ENCODE measurements around the gene GABRG3. TPM values are rescaled to one million over a fixed set of nuclear protein-coding genes. Genes with fewer than 3 reads are reported as not detected.

Gene GABRG3
- total RNA-seq = 19.3 TPM

DNA sequence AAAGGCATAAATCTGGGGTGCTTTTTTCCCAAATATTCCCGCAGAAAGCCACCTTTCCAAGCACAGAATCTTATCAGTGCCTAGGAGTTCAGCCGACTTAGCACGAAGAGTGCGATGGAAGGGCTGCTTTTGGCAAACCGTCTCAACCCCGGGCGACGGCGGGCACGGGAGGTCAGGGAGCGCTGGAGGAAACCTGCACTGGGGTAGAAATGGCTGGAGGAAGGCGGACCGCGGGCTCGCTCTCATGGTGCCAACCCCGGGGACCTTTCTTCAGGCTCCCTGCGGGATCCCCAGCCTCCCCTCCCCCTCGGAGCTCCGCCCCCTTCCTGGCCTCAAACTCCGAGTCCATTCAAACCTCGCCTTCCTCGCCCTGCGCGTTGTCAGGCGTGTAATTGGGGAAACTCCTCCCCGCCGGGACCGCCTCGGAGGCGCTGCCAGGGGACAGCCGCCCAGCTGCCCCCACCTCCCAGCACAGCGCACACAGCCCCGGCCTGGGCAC, at the start of gene GABRG3:
Gene GABRG3, plus strand, starts transcription at position 470 of the 499 bp plus-strand sequence.
- no peak for DNase-seq

DNA sequence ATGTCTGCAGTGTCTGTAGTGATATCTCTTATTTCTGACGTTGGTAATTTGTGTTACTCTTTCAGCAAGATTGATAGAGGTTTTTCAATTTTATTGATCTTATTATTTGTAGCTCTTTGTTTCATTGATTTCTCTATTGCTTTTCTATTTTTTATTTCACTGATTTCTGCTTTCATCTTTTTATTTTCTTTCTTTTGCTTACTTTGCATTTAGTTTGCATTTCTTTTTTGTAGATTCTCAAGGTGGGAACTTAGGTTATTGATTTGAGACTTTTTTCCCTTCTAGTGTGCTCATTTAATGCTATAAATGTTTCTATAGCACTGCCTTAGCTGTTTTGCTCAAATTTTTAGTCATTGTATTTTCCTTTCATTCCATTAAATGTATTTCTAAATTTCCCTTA, 49.5 kb upstream of the GABRG3 start:
- DNase-seq = no peak

DNA sequence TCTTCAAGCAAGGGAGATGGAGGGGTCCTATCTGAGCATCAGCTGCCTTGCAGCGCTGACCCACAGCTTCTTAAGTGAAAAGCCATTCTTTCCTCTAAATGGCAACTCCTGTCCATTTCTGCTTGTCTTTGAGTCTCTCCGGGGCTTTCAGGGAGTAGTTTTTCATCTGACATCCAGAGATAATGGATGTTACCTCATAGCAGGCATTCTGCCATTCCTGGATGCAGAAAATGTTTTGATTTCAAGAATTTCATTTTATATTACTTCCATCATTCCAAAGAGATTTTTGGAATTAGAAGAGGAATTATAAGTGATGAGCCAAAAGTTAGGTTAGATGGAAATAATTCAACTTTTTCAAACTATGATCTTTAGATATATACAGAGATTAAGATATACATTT, 44.9 kb upstream of the GABRG3 start:
- DNase-seq = no peak

DNA sequence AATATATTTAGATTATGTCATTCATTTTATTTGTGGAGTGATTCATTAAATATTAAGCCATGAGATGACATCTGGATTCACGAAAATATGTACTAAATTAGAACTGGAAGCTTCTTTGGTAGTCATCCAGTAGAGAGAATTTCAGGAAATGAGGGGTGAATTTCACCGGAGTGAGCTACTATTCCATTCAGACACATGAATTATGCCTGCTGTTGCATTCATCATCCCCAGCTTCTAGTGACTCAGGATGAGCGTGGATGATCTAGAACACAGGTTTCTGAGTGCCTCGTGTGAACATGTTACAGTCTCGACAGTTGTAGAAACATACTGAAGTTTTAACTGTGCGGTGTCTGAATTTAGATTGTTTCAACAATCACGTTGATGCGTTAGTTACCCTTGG, 42.9 kb upstream of the GABRG3 start:
- no peak for DNase-seq

DNA sequence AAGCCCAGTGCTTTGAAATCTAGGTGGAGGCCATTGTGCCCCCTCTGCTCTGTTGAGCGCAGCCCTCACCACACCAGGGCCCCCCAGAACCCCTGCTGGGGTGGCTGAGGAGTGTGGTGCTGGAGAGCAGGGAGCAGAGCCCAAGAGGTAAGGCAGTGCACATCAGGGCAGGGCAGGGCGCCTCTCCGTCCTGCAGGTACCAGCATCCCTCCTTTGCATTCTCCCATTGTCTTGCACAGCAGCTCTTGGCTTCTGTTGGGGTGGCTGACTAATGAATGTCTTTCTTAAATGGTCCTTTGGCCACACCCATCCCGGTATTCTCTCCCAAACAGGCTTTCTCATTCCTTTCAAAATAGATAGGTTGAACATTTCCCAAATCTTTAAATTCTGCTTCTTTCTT, 41.4 kb upstream of the GABRG3 start:
- no peak for DNase-seq

DNA sequence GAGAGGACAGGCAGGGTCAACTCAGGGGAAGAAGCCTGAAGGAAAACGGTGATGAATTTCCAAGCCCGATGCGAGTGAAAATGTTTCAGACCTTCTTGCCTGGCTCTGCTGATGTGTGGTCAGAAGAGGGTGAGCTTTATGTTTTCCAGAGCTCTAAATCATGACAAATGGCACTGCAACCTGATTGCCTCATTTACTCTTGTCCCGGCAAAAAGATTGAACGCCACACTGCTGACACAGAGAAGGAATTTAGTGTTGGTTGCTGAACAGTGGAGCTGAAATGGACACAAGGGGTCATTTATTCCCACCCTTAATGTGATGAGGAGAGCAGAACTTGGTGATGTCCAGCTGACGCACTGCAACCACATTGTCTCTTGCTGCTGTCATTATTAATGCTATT, 36.1 kb upstream of the GABRG3 start:
- no peak for DNase-seq

DNA sequence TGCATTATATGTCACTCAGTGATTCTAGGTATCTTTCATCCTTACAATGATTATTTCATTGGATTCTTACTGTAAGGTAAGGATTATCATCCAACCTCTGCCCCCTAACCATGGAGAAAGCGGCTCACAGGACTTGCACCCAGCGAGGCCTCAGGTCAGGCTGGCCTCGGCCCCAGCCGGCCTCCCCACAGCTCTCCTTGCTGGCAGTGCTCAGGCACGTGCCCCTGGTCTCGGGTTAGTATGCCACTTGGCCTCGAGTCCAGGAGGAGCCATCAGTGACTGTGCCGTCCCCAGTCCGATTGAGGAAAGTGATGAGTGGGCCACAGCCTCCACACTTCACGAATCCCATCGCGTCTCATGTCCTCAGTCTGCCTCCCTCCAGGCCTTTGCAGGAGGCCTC, 35.7 kb upstream of the GABRG3 start:
- no peak for DNase-seq

DNA sequence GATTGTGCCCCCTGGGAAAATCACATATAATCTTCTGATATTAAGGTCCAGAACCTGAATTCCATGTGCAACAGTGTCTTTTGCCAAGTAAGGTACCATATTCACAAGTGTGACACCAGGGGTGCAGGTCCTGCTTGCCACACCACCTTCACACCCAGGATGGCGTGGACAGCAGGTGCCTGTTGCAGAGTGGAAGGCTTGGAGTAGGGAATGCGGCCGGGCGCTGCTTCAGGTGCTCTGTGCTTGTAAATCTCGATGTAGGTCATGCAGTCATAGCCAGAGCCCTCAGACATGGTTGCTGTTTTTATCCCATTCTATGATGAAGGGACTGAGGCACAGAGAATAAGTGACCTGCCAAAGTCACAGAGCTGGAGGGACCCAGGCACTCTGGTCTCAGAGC, 34.5 kb upstream of the GABRG3 start:
- no peak for DNase-seq

DNA sequence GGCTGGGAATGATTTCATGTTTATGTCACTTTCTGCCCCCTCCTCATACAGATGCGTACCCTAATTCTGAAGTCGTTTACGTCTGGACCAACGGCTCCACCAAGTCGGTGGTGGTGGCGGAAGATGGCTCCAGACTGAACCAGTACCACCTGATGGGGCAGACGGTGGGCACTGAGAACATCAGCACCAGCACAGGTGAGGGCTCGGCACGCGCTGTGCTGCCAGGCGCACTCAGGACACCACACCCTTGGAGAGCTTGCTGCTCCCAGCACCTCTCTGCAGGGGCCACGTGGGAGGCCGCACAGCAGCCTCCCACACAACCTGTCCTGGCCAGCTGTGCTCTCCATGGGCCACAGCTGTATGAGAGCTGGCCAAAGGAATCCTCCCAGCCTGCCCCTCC, 33.8 kb upstream of the GABRG3 start:
- DNase-seq = no peak

DNA sequence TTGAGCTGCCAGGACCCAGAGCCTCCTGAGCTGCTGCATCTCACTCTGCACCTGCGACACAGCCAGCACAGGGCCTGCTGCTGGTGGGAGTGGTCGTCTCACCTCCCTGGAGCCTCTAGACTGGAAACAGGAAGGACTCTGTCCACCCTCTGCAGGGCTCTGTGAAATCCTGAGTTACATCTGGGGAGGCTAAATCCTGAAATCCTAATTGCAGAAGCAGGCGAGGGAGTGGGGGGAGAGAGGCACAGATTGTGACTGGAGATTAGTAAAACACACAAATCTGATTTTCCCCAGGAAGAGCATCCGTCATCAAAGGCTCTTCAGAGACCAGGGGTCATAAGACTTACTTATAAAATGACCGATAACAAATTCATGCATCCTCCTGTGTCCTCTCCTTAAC, 31.6 kb upstream of the GABRG3 start:
- DNase-seq = no peak

DNA sequence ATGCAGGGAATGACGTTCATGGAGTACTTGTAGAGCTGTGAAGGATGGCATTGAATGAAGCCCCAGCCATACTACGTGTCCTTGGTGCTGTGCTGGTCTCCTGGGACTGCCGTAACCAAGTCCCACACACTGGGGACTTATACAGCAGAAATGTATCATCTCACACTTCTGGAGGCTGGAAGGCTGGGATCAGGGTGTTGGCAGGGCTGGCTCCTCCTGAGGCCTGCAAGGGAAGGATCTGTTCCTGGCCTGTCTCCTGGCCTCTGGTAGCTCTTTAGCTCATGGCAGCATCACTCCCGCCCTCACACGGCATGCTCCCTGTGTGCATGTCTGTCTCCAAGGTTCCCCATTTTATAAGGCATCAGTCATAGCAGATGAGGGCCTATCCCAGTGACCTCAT, 29.5 kb upstream of the GABRG3 start:
- no peak for DNase-seq

DNA sequence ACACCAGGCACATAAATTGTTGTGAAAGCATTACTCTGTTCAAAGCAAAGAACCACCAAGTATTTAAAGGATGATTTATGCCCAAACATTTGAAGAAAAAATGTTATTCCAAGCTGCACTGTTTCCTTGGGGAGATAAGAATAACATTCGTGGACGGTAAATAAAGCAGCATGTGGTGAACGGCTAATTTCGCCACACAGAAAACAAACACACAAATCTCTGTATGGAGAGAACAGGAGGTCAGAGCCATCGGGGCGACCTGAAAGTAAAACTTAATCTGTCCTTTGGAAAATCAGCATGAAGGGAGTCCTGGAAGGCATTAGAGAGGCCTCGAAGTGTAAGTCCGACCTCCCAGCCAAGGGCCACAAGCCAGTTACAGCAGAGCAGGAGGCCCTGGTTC, 27.1 kb upstream of the GABRG3 start:
- DNase-seq = no peak

DNA sequence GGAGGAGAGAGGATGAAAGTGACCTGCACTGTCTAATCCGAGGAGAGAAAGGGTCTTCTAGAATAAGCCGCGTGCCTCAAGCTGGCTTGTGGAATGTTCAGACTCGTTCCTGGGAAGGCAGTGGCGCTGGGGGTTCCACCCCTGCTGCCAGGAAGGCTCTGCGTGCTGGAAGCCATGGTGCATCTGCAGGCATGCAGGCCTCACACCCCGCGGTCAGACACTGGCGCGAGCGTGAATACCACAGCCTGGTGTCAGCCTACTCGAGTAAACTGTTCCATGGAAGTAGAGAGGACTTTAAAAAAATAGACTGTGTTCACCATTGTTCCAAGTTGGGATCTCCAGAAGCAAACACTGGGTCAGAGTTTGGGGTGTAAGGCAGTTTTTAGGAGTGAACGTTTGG, 25.9 kb upstream of the GABRG3 start:
- DNase-seq = no peak

DNA sequence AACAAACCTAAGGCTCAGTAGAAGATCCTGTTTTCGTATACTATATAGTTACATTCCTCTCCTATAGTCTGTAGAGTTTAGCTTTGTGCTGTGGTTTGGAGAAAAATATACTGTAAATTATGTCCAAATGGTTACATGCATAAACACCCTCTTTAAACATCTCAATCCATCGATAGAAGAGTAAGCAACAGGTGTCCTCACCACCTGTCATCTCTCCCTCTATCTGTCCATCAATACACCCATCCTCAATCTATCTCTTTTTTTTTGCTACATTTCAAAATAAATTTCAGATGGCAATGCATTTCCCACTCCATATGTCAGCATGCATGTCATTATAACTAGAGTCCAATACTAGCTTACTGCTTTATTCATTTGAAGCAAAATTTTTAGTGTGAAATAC, 21.0 kb upstream of the GABRG3 start:
- no peak for DNase-seq

DNA sequence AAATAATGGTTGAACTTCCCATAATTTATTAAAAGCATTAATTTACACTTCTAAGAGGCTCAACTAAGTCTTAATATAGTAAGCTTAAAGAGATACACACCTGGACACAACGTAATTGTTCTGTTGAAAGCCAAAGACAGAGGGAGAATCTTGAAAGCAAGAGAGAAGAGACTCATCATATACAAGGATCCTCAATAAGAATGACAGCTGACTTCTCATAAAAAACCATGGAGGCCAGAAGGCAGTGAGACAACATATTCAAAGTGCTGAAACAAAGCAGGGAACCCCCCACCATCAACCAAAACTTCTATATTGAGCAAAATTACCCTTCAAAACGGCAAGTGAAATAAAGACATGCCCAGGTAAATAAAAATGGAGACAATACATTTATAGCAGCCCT, 16.6 kb upstream of the GABRG3 start:
- no peak for DNase-seq

DNA sequence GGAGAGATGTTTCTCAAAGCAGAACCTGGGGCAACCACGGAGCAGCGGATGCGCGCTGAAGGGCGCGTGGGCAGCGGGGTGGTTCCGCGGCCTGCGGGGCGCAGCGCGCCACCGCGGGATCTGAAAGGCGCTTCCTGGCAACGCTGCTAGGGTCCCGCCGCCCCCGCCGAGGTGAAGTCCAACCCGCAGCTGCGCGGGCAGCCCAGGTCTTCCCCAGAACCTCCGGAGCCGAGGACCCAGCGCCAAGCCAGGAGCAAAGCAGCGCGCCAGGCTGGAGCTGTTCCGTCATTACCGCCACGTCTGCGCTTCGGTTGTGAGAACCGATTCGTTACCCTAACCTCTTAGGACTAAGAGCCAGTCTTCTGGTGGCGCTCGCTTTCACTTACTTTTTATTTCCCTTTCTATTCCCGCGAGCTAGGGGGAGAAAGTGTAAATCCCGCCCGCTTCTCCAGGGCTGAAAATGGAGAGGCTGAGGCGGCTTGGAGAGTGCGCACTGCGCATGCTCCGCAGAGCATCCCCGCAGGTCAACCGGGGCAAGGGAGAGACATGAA, 3.2 kb upstream of the GABRG3 start:
- DNase-seq = peak; percentile 59

DNA sequence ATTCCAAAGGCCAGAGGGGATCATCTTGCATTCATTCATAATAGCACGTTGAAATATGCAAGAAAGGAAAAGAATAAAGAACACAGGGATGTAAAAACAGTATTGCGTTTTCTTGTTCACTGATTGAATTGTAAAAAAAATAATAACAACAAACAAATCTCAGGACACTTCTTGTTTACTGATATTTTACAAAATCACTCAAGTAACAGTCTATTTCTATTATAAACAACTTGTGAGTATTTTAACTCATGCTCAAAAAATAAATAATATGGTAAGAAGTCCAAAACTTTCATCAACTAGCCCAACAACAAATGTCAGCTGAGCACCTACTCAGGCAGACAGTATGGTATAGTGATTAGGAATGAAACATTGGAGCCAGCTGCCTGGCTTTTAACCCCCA, 2.2 kb upstream of the GABRG3 start:
- DNase-seq = no peak

DNA sequence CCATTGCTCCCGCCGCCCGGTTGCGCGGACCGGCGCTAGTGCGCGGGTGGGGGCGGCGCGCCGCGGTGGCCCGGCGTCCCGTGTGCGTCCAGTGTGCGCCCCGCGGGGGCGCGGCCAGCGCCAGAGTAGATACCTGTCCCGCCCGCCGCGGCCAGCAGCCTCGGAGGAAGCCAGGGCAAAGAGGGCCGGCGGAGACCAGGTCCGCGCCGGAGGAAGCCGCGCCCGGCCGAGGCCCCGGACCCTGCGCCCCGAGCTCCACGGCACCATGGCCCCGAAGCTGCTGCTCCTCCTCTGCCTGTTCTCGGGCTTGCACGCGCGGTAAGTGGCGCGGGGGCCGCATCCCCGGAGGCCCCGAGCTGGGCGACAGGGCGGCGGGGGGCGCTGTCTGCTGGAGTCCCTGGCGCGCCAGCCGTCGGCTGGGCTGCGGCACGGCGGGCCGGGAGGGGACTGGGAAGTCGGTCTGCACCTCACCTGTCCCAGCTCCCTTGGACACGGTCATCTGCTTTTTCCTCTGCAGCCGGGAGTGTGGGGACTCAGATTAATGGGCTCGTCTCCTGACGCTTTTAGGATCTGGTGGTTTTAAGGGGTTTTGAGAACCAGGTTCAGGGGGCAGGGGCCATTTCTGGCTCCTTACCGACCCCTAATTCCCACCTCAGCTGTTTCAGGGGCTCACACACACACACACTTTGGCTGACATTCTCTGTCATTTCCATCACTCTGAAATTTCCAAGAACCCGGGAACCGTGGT, 464 bp downstream of the GABRG3 start:
- DNase-seq = no peak

DNA sequence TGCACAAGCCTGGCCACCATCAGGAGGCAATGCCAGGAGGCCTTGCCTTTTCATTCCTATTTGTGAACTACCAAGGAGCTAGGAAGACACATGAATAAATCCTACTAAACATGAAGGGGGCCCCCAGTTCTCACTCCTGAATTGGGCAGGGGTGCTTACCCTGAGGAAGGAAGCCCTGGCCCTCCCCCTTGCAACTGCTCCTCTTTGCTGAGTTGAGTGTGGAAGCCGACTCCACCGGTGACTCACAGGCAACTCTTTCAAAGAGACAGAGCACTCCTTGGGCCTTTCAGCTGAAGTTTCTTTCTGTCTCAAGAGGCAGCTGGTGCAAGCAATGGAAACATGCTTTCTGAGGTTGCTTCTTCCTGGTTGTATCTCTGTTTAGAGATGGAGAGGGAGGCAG, 1.7 kb downstream of the GABRG3 start:
- peak; percentile 38 for DNase-seq

DNA sequence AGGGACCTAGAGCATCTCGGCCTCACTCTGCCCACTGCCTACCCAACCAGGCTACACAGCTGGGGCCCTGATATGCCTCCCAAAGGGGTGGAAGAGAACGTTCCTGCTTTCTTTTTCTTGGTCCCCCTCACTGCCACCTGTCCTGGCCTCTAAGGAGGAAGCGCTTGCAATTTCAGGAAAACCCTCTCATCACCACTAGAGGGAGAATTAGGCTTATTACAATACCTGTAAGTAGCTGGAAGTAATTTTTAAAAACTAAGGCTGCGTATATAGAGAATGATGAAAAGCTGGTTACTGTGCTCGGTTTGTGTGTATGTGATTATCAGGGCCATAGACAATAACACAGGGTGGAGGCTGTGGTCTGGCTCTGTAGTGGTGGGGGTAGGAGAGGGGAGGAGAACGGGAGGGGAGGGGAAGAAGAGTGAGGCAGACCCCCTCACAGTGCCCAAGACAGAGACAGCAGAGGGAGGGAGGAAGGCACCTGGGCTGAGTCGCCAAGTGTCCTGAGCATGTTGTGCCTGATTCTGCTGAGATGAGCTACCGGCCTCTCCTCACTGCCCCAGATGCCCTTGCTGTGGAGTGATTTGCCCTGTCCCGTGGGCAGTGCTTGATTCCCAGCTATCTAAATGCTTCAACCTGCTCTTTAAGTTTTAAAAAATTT, 3.3 kb downstream of the GABRG3 start:
- DNase-seq = no peak

DNA sequence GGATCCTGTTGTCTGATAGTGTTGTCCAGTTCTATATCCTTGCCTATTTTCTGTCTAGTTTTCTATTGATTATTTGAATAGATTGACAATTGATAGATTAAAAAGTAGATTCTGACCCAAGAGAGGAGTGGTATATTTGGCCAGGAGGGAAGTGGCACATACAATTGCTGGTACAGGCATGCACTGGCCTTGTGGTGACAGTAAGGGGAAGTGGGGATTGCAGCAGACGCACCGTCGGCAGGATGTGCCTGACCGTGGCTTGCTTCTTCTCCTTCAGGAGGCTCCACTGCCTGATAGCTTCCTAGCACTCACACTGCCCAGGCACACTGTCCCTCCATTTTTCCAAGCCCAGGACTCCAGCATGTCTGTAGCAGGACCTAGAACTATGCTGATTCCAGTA, 10.5 kb downstream of the GABRG3 start:
- no peak for DNase-seq

DNA sequence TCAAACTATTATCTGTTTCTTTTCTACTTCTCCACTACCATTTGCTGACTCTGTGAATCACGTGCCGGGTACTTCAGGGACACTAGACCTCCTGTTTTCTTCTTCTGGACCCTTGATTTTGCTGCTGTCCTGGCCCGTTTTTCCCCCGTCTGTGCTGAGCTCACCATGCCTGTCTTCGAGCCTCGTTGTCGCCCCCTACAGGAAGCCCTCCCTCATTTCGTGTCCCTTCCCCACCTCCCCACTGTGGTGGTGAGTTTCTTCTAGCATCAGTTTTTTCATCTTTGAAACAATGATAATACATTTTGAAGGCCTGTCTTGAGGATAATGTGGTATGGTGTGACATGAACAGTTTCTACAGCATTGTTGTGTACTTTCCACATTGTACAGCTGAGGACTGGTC, 12.8 kb downstream of the GABRG3 start:
- DNase-seq = no peak

DNA sequence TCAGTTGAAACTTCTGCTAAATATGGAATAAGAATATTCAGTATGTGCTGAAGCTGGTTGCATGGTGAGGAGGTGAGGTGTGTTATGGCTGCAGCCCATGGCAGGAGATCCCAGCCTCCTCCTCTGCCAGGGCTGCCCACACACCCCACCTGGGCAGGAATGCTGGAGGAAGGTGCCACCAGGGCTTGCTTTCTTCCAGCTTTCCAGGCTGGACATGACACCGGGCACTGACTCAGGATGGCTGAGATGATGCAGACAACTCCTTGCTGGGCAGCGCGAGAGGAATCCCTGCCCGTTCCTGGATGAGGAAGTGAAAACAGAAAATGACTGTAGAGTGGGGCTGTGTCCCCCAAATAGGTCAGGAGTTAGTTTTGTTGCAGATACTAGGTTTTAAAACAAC, 14.1 kb downstream of the GABRG3 start:
- no peak for DNase-seq

DNA sequence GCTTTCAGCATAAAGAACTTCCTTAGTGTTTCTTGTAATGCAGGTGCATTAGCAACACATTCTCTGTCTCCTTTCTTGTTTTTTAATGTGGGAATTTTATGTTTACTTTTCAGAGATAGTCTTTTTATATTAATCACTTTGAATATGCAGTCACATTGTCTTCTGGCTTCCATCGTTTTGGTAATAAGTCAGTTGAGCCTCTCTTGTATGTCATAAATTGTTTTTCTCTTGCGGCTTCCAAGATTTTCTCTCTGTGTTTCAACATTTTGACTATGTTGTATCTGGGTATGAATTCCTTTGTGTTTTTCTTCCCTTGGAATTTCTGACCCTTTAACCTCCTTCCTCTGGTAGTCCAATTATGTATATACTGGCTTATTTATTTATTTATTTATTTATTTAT, 25.3 kb downstream of the GABRG3 start:
- DNase-seq = no peak

Measured in occipital lobe (tissue), 2 donors.